Activated naive CD8-positive, alpha-beta T cell treated with anti-CD3 and anti-CD28 coated beads, Interleukin-2, amount 10 ng/mL, durations not matched to agents 7 days and 5 days (primary cell): ENCODE data around the gene UBL3. TPM values are rescaled to one million over a fixed set of nuclear protein-coding genes. Genes with fewer than 3 reads are reported as not detected.

Source experiments
- ATAC-seq: fragments of 150-1000 bp; cut with Tn5 transposase; one replicate; pipeline ENCODE4 v1.10.0; 2021; ENCODE audit warnings: low read depth, moderate library complexity
- POLR2A ChIA-PET: fragments of 350-600 bp; sonication (Branson Sonifier 250); formaldehyde crosslinking; loops from one replicate; lab custom pipeline; 2021; ENCODE audit warnings: antibody characterized with exemption; lab: Charles Lee
- DNase-seq: peaks from one replicate; pipeline ENCODE4 v3.0.0; 2021
- H3K27ac Mint-ChIP-seq: one replicate; pipeline ENCODE4 v1.8.0; 2022; ENCODE audit warnings: mild to moderate bottlenecking, mixed read lengths
- H3K27me3 Mint-ChIP-seq: one replicate; pipeline ENCODE4 v1.8.0; 2022; ENCODE audit warnings: mild to moderate bottlenecking, moderate library complexity, mixed read lengths
- H3K36me3 Mint-ChIP-seq: one replicate; pipeline ENCODE4 v1.8.0; 2021; ENCODE audit warnings: mild to moderate bottlenecking, mixed read lengths
- H3K4me1 Mint-ChIP-seq: one replicate; pipeline ENCODE4 v1.8.0; 2021; ENCODE audit warnings: mixed read lengths
- H3K4me3 Mint-ChIP-seq: one replicate; pipeline ENCODE4 v1.8.0; 2022; ENCODE audit warnings: mild to moderate bottlenecking, moderate library complexity, mixed read lengths
- H3K9me3 Mint-ChIP-seq: one replicate; pipeline ENCODE4 v1.8.0; 2021; ENCODE audit warnings: mixed read lengths
- total RNA-seq, 2 experiments: library from RNA; stranded (reverse); gene quantifications; one replicate each; pipeline ENCODE4 v1.2.3, GENCODE V29; 2021

UBL3 gene
- total RNA-seq, 2 experiments from 2014 or later = 20.5 to 23.6 TPM

DNA sequence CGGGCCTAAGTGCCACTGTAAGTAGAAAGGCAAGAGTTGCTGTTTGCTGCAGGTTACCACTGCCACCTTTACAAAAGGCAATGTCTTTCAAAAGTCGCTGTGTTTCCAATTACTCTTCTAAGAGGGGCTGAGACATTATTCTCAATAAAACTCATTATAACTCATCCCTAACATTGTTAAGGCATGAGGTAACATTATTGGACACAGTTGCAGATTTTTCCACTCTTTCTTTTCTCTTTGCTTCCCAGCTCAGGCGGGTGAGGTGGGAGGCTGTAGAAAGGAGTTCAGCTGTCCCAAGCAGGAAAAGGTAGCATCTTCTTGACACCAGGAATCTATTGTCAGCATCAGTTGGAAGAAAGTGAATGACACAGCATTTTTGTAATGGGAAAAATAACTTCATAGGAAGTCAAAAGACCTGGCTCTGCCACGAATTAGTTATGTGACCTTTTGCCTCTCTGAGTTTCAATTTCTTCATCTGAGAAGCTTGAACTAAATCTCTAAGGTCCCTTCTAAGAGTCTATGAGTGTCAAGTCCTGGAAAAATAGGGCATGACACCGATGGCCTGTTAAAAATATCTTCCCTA is 2.1 kb upstream of the UBL3 start:
- POLR2A ChIA-PET = no interaction called here
- Mint-ChIP-seq H3K4me1 (peaks cover 22% of the 10 kb centered on the region), H3K27ac (no peak overlapping the region)

GRCh38 chr13:29849731-29850212 is 645 bp downstream of the UBL3 start:
- no peaks in the 10 kb centered on the region for H3K36me3 Mint-ChIP-seq
- H3K27me3 Mint-ChIP-seq = no peaks in the 10 kb centered on the region
- H3K9me3 Mint-ChIP-seq = no peaks in the 10 kb centered on the region
- ATAC-seq (peak; percentile 6), DNase-seq (peak; percentile 62)
- H3K4me3 Mint-ChIP-seq = peak overlapping the region; percentile 89
- peaks cover 27% of the 10 kb centered on the region for H3K4me1 Mint-ChIP-seq
- H3K27ac Mint-ChIP-seq = peak overlapping the region; percentile 84
- POLR2A ChIA-PET = interaction anchor here (0.9 to 4.6 kb wide), 10 partner anchors 8 to 816 kb away, joined by 3 to 23 read pairs (median 4); partner anchors contain the start of gene SLC7A1

More for the DNA sequence above, 2.1 kb upstream of the UBL3 start:
- DNase-seq (no peak), ATAC-seq (no peak)
- Mint-ChIP-seq H3K27me3 (no peaks in the 10 kb centered on the region), H3K4me3 (no peak overlapping the region), H3K9me3 (no peaks in the 10 kb centered on the region), H3K36me3 (no peaks in the 10 kb centered on the region)

- POLR2A ChIA-PET = interaction anchor here (0.7 to 4.6 kb wide), 7 partner anchors 9 to 817 kb away, joined by 3 to 23 read pairs (median 5); partner anchors contain the start of gene SLC7A1
- peak overlapping the region; percentile 84 for H3K27ac Mint-ChIP-seq
- peaks cover 27% of the 10 kb centered on the region for H3K4me1 Mint-ChIP-seq
- no peaks in the 10 kb centered on the region for H3K36me3 Mint-ChIP-seq
- ATAC-seq (no peak), DNase-seq (no peak)
- H3K27me3 Mint-ChIP-seq = no peaks in the 10 kb centered on the region
- peak overlapping the region; percentile 89 for H3K4me3 Mint-ChIP-seq
- H3K9me3 Mint-ChIP-seq = no peaks in the 10 kb centered on the region
These were observed 1.3 kb downstream of the UBL3 start for GRCh38 chr13:29849071-29849631.

- DNase-seq (no peak), ATAC-seq (no peak)
- H3K4me1 Mint-ChIP-seq = peaks cover 21% of the 10 kb centered on the region
- POLR2A ChIA-PET = interaction anchor here (0.6 to 4.6 kb wide), 4 partner anchors 89 to 268 kb away, joined by 3 to 23 read pairs (median 4); no protein-coding TSS in a partner anchor
- H3K9me3 Mint-ChIP-seq = no peaks in the 10 kb centered on the region
- no peaks in the 10 kb centered on the region for H3K36me3 Mint-ChIP-seq
- H3K27me3 Mint-ChIP-seq = no peaks in the 10 kb centered on the region
- peak overlapping the region; percentile 95 for H3K4me3 Mint-ChIP-seq
- H3K27ac Mint-ChIP-seq = peak overlapping the region; percentile 90
These were observed 2.9 kb downstream of the UBL3 start for GRCh38 chr13:29847501-29847983.

DNA sequence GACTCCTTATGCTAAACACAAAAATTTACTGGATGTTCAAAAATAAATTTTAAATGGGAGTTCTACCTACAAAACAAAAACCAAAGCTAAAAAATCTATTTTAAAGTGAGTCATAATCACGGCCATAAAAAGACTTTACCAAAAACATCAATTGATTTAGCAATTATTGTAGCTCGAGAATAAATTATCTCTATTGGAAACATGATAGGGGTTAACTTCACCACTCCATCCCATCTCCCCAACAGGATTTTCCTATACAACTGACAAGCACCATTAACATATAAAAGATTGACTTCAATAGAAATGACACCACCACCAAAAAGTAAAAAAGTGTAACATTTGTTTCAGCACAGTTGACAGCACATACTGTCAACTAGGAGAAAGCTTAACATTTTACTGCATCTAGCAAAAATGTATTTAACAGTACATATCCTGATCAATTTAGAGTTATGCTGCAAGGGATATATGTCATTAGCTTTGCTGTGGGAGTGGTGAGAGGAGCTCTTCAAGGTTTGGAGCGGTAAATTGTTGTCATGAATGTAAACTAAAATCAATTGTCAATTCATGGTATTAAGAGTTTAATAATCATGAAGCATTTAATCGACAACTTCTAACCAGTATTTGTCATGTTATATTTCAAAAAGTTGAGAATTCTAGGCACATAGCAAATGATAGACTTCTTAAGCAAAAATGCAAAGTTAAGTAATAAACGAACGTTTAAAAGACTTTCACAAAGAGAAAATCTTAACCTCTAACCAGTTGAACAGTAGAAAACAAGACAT is 3.8 kb downstream of the UBL3 start:
- H3K27me3 Mint-ChIP-seq = no peaks in the 10 kb centered on the region
- peaks cover 20% of the 10 kb centered on the region for H3K4me1 Mint-ChIP-seq
- peak overlapping the region; percentile 95 for H3K4me3 Mint-ChIP-seq
- DNase-seq (no peak), ATAC-seq (no peak)
- H3K9me3 Mint-ChIP-seq = no peaks in the 10 kb centered on the region
- POLR2A ChIA-PET = interaction anchor here (1.0 to 4.6 kb wide), 3 partner anchors 90 to 268 kb away, joined by 3 to 23 read pairs (median 4); no protein-coding TSS in a partner anchor
- H3K36me3 Mint-ChIP-seq = no peaks in the 10 kb centered on the region
- no peak overlapping the region for H3K27ac Mint-ChIP-seq

- Mint-ChIP-seq H3K36me3 (no peaks in the 10 kb centered on the region), H3K9me3 (no peaks in the 10 kb centered on the region), H3K27me3 (no peaks in the 10 kb centered on the region), H3K4me3 (no peak overlapping the region), H3K4me1 (peaks cover 22% of the 10 kb centered on the region), H3K27ac (no peak overlapping the region)
- POLR2A ChIA-PET = interaction anchor here (0.9 kb wide), 1 partner anchor 90 kb away, joined by 4 read pairs; no protein-coding TSS in a partner anchor
- ATAC-seq (no peak), DNase-seq (no peak)
These were observed 4.9 kb downstream of the UBL3 start for GRCh38 chr13:29845440-29846056.

- no peaks in the 10 kb centered on the region for H3K9me3 Mint-ChIP-seq
- no peaks in the 10 kb centered on the region for H3K27me3 Mint-ChIP-seq
- POLR2A ChIA-PET = no interaction called here
- DNase-seq (no peak), ATAC-seq (no peak)
- peaks cover 22% of the 10 kb centered on the region for H3K4me1 Mint-ChIP-seq
- no peaks in the 10 kb centered on the region for H3K36me3 Mint-ChIP-seq
- no peak overlapping the region for H3K4me3 Mint-ChIP-seq
- H3K27ac Mint-ChIP-seq = no peak overlapping the region
These were observed 6.0 kb downstream of the UBL3 start for GRCh38 chr13:29844441-29844840.

- ATAC-seq (no peak), DNase-seq (no peak)
- POLR2A ChIA-PET = no interaction called here
- Mint-ChIP-seq H3K27ac (no peak overlapping the region), H3K4me1 (peaks cover 8% of the 10 kb centered on the region), H3K27me3 (no peaks in the 10 kb centered on the region), H3K36me3 (peaks cover 2% of the 10 kb centered on the region), H3K4me3 (no peak overlapping the region), H3K9me3 (no peaks in the 10 kb centered on the region)
These were observed 9.8 kb downstream of the UBL3 start for GRCh38 chr13:29840585-29840984.

GRCh38 chr13:29835280-29836061 is 14.9 kb downstream of the UBL3 start:
- POLR2A ChIA-PET = no interaction called here
- H3K36me3 Mint-ChIP-seq = peaks cover 3% of the 10 kb centered on the region
- DNase-seq (no peak), ATAC-seq (no peak)
- H3K27ac Mint-ChIP-seq = no peak overlapping the region
- no peaks in the 10 kb centered on the region for H3K27me3 Mint-ChIP-seq
- peaks cover 2% of the 10 kb centered on the region for H3K9me3 Mint-ChIP-seq
- H3K4me3 Mint-ChIP-seq = no peak overlapping the region
- peaks cover 6% of the 10 kb centered on the region for H3K4me1 Mint-ChIP-seq

DNA sequence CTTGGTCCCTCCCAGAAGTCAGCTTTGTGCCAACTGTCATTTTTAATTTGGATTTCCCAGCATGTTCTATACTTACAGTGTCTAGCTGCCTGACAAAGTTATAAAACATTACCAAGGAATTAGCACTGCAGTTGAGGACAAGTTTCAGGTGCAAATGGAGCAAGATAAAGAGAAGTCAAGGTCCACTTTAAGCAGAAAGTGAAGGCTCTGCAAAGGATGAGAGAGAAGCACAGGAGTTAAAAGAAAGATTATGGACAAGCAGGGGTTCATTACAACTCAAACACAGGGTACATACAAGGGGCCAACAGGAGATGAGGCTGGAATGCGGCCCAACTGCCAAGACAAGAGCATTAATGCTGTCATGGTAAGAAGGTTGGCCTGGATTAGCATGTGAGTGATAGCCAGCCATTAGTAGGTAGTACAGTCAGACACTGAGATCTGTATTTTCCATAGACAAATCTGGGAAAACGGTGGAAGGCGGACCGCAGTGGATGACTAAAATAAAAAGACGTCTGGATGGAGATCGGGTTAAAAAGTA is 17.6 kb downstream of the UBL3 start:
- ATAC-seq = no peak
- POLR2A ChIA-PET = no interaction called here
- Mint-ChIP-seq H3K4me1 (peaks cover 1% of the 10 kb centered on the region), H3K27me3 (no peaks in the 10 kb centered on the region), H3K4me3 (no peak overlapping the region), H3K9me3 (peaks cover 2% of the 10 kb centered on the region), H3K36me3 (peaks cover 8% of the 10 kb centered on the region), H3K27ac (no peak overlapping the region)
- no peak for DNase-seq

DNA sequence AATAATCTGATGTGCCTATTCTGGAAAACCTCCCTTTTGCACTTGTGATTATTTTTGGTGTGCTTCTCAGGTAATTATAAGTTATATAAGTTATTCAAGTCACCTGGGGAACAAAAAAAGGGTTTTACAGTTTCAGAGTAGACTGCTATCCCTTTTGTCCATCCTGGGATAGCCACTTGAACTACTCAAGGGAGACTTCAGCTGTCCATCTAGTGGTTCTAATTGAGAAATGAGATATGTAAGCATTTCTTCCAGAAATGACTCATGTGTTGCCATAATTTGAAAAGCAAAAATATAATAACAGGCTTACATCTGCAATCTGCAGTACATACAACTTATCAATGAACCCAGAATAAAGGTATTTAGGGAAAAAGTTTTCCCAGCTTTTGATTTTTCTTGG is 20.4 kb downstream of the UBL3 start:
- Mint-ChIP-seq H3K36me3 (peaks cover 6% of the 10 kb centered on the region), H3K4me1 (peaks cover under 1% of the 10 kb centered on the region), H3K9me3 (peaks cover 2% of the 10 kb centered on the region), H3K27me3 (no peaks in the 10 kb centered on the region), H3K27ac (no peak overlapping the region), H3K4me3 (no peak overlapping the region)
- DNase-seq (no peak), ATAC-seq (no peak)
- POLR2A ChIA-PET = no interaction called here

DNA sequence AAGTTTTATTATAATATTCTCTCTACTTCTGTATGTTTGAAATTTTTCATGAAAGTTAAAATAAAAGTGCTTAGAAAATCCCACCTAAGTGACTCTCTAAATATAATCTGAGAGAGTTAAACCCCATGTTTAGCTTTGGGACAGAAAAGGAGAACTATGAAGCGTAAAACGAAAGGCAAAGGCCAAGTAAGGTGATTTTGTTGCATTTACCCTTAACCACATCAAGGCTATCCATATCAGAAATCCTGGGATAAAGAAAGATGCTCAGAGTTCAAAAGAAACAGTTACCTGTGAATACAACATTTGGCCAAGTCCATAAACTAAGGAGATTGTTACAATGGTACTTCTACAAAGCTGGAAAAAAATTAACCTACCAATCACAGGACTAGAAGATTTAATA is 31.3 kb downstream of the UBL3 start:
- H3K27me3 Mint-ChIP-seq = no peaks in the 10 kb centered on the region

More for the DNA sequence above, 31.3 kb downstream of the UBL3 start:
- Mint-ChIP-seq H3K27ac (no peak overlapping the region), H3K36me3 (peaks cover 6% of the 10 kb centered on the region), H3K4me1 (peaks cover 7% of the 10 kb centered on the region), H3K9me3 (no peaks in the 10 kb centered on the region), H3K4me3 (no peak overlapping the region)
- POLR2A ChIA-PET = no interaction called here
- ATAC-seq (no peak), DNase-seq (no peak)
